ENCODE measurements around the gene PFN3.

GRCh38 chr5:177367323-177367848 is 33.1 kb downstream of the PFN3 start:
- TF ChIP-seq CTCF (IDR thresholded peaks at IDR 0.05) = no peak
- TF ChIP-seq EZH2 (IDR thresholded peaks at IDR 0.05) = no peak
